ENCODE measurements around the gene CLEC18A.

The CLEC18A gene

DNA sequence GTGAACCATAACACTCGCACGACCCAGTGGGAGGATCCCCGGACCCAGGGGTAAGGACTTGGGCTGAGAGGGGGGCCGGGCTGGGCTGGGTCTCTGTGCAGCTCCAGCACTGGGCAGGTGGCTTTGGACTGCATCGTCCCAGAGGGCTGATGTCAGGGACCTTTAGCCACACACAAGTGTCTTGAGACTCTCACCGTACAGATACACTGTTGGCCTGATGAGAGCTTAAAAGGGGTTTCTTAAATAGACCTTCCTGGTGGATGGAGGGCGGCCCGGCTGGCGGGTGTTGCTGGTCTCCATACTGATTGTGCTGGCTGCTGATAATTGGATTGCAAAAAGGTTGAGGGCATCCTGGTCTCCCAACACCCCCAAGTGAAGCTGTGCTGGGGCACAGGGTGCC, 21.7 kb upstream of the CLEC18A start:
- no peak overlapping the region for H2AFZ ChIP-seq
- no peak overlapping the region for H3K27ac ChIP-seq

DNA sequence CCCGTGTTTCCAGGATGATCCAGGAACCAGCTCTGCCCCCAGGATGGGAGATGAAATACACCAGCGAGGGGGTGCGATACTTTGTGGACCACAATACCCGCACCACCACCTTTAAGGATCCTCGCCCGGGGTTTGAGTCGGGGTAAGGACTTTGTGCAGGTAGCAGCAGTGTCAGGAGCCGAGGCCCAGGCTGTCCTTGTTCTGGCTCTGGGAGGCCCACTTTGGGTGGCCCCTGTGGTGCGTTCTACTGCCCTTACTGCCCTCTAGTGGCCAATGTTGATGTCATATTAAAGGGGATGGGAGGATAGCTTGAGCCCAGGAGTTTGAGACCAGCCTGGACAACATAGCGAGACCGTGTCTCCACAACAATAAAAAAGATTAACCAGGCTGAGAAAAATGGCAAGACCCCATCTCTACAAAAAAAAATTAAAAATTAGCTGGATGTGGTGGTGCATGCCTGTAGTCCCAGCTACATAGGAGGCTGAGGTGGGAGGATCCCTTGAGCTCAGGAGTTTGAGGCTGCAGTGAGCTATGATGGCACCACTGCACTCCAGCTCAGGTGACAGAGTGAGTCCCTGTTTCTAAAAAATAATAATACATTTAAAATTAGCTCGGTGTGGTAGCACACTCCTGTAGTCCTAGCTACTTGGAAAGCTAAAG, 20.9 kb upstream of the CLEC18A start:
- TF ChIP-seq, protein P1, sequence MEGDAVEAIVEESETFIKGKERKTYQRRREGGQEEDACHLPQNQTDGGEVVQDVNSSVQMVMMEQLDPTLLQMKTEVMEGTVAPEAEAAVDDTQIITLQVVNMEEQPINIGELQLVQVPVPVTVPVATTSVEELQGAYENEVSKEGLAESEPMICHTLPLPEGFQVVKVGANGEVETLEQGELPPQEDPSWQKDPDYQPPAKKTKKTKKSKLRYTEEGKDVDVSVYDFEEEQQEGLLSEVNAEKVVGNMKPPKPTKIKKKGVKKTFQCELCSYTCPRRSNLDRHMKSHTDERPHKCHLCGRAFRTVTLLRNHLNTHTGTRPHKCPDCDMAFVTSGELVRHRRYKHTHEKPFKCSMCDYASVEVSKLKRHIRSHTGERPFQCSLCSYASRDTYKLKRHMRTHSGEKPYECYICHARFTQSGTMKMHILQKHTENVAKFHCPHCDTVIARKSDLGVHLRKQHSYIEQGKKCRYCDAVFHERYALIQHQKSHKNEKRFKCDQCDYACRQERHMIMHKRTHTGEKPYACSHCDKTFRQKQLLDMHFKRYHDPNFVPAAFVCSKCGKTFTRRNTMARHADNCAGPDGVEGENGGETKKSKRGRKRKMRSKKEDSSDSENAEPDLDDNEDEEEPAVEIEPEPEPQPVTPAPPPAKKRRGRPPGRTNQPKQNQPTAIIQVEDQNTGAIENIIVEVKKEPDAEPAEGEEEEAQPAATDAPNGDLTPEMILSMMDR (IDR thresholded peaks at IDR 0.05): peak; percentile 69
- H2AFZ ChIP-seq: no peak overlapping the region
- H3K4me3 ChIP-seq (ENCODE audit: low read depth, low read length): no peak overlapping the region
- H3K9ac ChIP-seq: no peak overlapping the region
- no peaks in the 10 kb centered on the region for H3K27me3 ChIP-seq (ENCODE audit: control insufficient read depth, insufficient read depth, low read length)
- no peaks in the 10 kb centered on the region for H3K36me3 ChIP-seq (ENCODE audit: control insufficient read depth, insufficient read depth, low read length)
- no peaks in the 10 kb centered on the region for H3K4me1 ChIP-seq
- H3K27ac ChIP-seq: no peak overlapping the region
- H3K79me2 ChIP-seq: no peaks in the 10 kb centered on the region
- no peaks in the 10 kb centered on the region for H3K9me3 ChIP-seq (ENCODE audit: control insufficient read depth, low read length)
- H3K4me2 ChIP-seq (ENCODE audit: low read length): no peak overlapping the region

More for the DNA sequence above, 21.7 kb upstream of the CLEC18A start:
- H3K4me1 ChIP-seq: no peaks in the 10 kb centered on the region
- no peak overlapping the region for H3K4me2 ChIP-seq (ENCODE audit: low read length)
- H3K79me2 ChIP-seq: no peaks in the 10 kb centered on the region
- H3K9ac ChIP-seq: no peak overlapping the region
- TF ChIP-seq, protein P1 (IDR thresholded peaks at IDR 0.05): no peak
- no peaks in the 10 kb centered on the region for H3K9me3 ChIP-seq (ENCODE audit: control insufficient read depth, low read length)
- H3K36me3 ChIP-seq (ENCODE audit: control insufficient read depth, insufficient read depth, low read length): no peaks in the 10 kb centered on the region
- H3K27me3 ChIP-seq (ENCODE audit: control insufficient read depth, insufficient read depth, low read length): no peaks in the 10 kb centered on the region
- no peak overlapping the region for H3K4me3 ChIP-seq (ENCODE audit: low read depth, low read length)

DNA sequence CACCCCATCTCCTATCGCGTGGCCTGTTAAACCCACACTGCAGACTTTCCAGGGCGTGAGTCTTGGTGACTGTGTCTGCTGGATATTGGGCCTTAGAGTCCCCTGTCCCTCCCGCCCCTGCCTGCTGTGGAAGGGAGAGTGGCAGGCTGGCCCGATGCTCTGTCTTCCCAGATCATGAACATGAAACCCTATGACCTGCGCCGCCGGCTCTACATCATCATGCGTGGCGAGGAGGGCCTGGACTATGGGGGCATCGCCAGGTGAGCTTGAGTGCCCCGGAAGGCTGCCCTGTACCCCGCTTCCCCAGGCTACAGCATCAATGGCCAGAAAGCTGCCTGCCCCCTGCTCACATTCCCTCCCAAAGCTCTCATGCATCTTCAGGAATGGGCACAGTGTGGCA, 19.5 kb upstream of the CLEC18A start:
- Histone ChIP-seq H3K9me3 (ENCODE audit: control insufficient read depth, low read length) (no peaks in the 10 kb centered on the region), H3K4me2 (ENCODE audit: low read length) (no peak overlapping the region), H3K4me1 (no peaks in the 10 kb centered on the region), H3K27me3 (ENCODE audit: control insufficient read depth, insufficient read depth, low read length) (no peaks in the 10 kb centered on the region), H3K36me3 (ENCODE audit: control insufficient read depth, insufficient read depth, low read length) (no peaks in the 10 kb centered on the region), H3K4me3 (ENCODE audit: low read depth, low read length) (no peak overlapping the region), H2AFZ (no peak overlapping the region), H3K79me2 (no peaks in the 10 kb centered on the region), H3K27ac (no peak overlapping the region), H3K9ac (no peak overlapping the region)
- TF ChIP-seq, protein P1 (IDR thresholded peaks at IDR 0.05): no peak

DNA sequence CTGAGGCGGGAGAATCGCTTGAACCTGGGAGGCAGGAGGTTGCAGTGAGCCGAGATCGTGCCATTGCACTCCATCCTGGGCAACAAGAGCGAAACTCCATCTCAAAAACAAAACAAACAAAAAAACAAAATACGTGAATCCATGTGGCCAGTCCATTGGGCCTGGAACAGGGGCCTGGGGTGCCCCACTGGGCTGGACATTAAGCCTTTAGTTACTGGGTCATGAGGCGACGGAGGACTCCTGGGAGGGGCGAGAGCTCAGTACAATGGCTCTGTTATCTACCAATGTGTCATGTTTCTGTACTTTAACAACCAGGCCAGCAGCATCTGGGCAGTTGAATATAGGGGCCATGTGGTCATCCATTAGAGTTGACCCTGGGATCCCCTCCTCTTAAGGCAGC, 18.9 kb upstream of the CLEC18A start:
- Histone ChIP-seq H3K27ac (no peak overlapping the region), H3K4me3 (ENCODE audit: low read depth, low read length) (no peak overlapping the region), H2AFZ (no peak overlapping the region), H3K79me2 (no peaks in the 10 kb centered on the region), H3K4me2 (ENCODE audit: low read length) (no peak overlapping the region), H3K9me3 (ENCODE audit: control insufficient read depth, low read length) (no peaks in the 10 kb centered on the region), H3K4me1 (no peaks in the 10 kb centered on the region), H3K36me3 (ENCODE audit: control insufficient read depth, insufficient read depth, low read length) (no peaks in the 10 kb centered on the region), H3K27me3 (ENCODE audit: control insufficient read depth, insufficient read depth, low read length) (no peaks in the 10 kb centered on the region), H3K9ac (no peak overlapping the region)
- TF ChIP-seq, protein P1 (IDR thresholded peaks at IDR 0.05): no peak
